OCI-LY1 (cell line): ENCODE data around the gene SERINC5.

Source experiments
- EZH2 ChIP-seq: fragments of 200-600 bp; sonication (generic), shearing (Covaris generic); IDR thresholded peaks from 2 replicates; pipeline ENCODE4 v1.8.0; 2017; ENCODE audit warnings: borderline replicate concordance, mixed run types, mild to moderate bottlenecking, antibody characterized with exemption, low read length, moderate library complexity, mixed read lengths
- TF ChIP-seq, protein P1 (sequence below): fragments of 200-600 bp; sonication (generic), shearing (Covaris generic); IDR thresholded peaks from 2 replicates; pipeline ENCODE4 v1.5.1; 2017; ENCODE audit warnings: mild to moderate bottlenecking, antibody characterized with exemption, low read length, moderate library complexity, mixed read lengths

DNA sequence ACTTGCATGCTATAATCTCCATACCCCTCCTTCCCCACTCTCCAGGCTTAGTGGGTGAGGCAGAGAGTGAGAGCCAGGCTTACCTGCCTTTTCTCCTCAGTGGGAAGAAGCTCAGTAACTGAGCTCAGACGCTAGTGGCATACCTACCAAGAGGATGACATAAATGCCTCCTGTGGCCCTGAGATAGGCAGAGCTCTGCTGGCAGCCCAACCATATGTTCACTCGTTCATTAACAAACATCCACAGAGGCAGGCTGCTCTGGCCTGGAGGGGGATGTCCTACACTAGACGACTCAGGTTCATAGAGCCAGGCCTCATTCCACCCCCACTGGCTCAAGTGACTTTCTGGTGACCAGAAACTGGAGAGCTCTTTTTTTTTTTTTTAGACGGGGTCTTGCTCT lies 139.4 kb downstream of the SERINC5 start:
- TF ChIP-seq, protein P1, sequence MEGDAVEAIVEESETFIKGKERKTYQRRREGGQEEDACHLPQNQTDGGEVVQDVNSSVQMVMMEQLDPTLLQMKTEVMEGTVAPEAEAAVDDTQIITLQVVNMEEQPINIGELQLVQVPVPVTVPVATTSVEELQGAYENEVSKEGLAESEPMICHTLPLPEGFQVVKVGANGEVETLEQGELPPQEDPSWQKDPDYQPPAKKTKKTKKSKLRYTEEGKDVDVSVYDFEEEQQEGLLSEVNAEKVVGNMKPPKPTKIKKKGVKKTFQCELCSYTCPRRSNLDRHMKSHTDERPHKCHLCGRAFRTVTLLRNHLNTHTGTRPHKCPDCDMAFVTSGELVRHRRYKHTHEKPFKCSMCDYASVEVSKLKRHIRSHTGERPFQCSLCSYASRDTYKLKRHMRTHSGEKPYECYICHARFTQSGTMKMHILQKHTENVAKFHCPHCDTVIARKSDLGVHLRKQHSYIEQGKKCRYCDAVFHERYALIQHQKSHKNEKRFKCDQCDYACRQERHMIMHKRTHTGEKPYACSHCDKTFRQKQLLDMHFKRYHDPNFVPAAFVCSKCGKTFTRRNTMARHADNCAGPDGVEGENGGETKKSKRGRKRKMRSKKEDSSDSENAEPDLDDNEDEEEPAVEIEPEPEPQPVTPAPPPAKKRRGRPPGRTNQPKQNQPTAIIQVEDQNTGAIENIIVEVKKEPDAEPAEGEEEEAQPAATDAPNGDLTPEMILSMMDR = no peak
- TF ChIP-seq EZH2 = no peak
